PC-3 (cell line): ENCODE data around the gene XRCC6.

Source experiments
- CTCF ChIP-seq: fragments of 300-600 bp; sonication (generic); conservative IDR thresholded peaks from 2 replicates; pipeline ENCODE4 v1.5.1; 2017; ENCODE audit warnings: antibody characterized with exemption, low read depth, mild to moderate bottlenecking, low read length
- EZH2 ChIP-seq: fragments of 300-600 bp; sonication (generic); IDR thresholded peaks from one replicate; pipeline ENCODE4 v1.6.1; 2017; ENCODE audit warnings: antibody characterized with exemption, mild to moderate bottlenecking, low read length; ENCODE audit not compliant: unreplicated experiment
- EZH2phosphoT487 ChIP-seq: fragments of 300-600 bp; sonication (generic); IDR thresholded peaks from 2 replicates; pipeline ENCODE4 v1.6.1; 2018; ENCODE audit warnings: mild to moderate bottlenecking, antibody characterized with exemption, low read length, borderline replicate concordance

- TF ChIP-seq CTCF (no peak), EZH2 (no peak), EZH2phosphoT487 (no peak)
Measured at GRCh38 chr22:41650821-41651220, 29.7 kb downstream of the XRCC6 start.
